Keratinocyte (primary cell): ENCODE measurements around the gene SUN5. TPM values are rescaled to one million over a fixed set of nuclear protein-coding genes. Genes with fewer than 3 reads are reported as not detected.

Source experiments
- DNase-seq: peaks from one replicate; pipeline ENCODE4 v3.0.0-alpha.2; 2011; ENCODE audit warnings: low read depth, missing footprints, low spot score
- FAIRE-seq: peaks from 2 replicates; lab custom pipeline; 2011; peaks lifted over from hg19 to GRCh38; lab: Jason Lieb, UNC
- H2AFZ ChIP-seq: 2 replicates; pipeline ENCODE4 v1.6.0; 2012; ENCODE audit warnings: low read length, control low read depth, inconsistent platforms; ENCODE audit not compliant: control insufficient read depth
- H3K27ac ChIP-seq: 2 replicates; pipeline ENCODE4 v1.5.1; 2011; ENCODE audit warnings: low read length; ENCODE audit not compliant: control insufficient read depth, insufficient read depth
- H3K27me3 ChIP-seq: 3 replicates; pipeline ENCODE4 v1.6.0; 2011; ENCODE audit warnings: low read length; ENCODE audit not compliant: control insufficient read depth, insufficient read depth; ENCODE audit errors: extremely low read depth
- H3K36me3 ChIP-seq, 2 experiments: 2 replicates in 1 of 2; 3 replicates in 1 of 2; pipeline ENCODE4 v1.5.1; 2011; ENCODE audit warnings: low read length in 2 of 2, mild to moderate bottlenecking in 1 of 2; ENCODE audit not compliant: control insufficient read depth in 2 of 2, insufficient read depth in 2 of 2; ENCODE audit errors: extremely low read depth in 1 of 2
- H3K4me1 ChIP-seq: 3 replicates; pipeline ENCODE4 v1.5.1; 2011; ENCODE audit warnings: low read length; ENCODE audit not compliant: control insufficient read depth, insufficient read depth; ENCODE audit errors: extremely low read depth
- H3K4me2 ChIP-seq: 3 replicates; pipeline ENCODE4 v1.6.0; 2011; ENCODE audit warnings: low read depth, low read length; ENCODE audit not compliant: control insufficient read depth, insufficient read depth; ENCODE audit errors: extremely low read depth
- H3K4me3 ChIP-seq, 3 experiments: fragments of 200-600 bp in 1 of 3; sonication (generic) in 1 of 3; 2 replicates in 2 of 3; 3 replicates in 1 of 3; pipeline ENCODE4 v1.5.1; 2011 to 2016; ENCODE audit warnings: low read length in 3 of 3, mild to moderate bottlenecking in 3 of 3, control low read depth in 2 of 3, inconsistent platforms in 1 of 3, low read depth in 1 of 3, mixed read lengths in 1 of 3, mixed run types in 1 of 3, moderate library complexity in 1 of 3; ENCODE audit not compliant: control insufficient read depth in 2 of 3, insufficient read depth in 2 of 3; ENCODE audit errors: extremely low read depth in 1 of 3
- H3K79me2 ChIP-seq: 2 replicates; pipeline ENCODE4 v1.6.0; 2012; ENCODE audit warnings: low read length; ENCODE audit not compliant: control insufficient read depth, insufficient read depth
- H3K9ac ChIP-seq: 3 replicates; pipeline ENCODE4 v1.6.0; 2011; ENCODE audit warnings: low read length; ENCODE audit not compliant: control insufficient read depth, insufficient read depth; ENCODE audit errors: extremely low read depth
- H3K9me1 ChIP-seq: 3 replicates; pipeline ENCODE4 v1.6.0; 2011; ENCODE audit warnings: low read length; ENCODE audit not compliant: control insufficient read depth, insufficient read depth; ENCODE audit errors: extremely low read depth
- H3K9me3 ChIP-seq: 2 replicates; pipeline ENCODE4 v1.5.1; 2012; ENCODE audit warnings: low read depth, low read length; ENCODE audit not compliant: control insufficient read depth
- H4K20me1 ChIP-seq: 3 replicates; pipeline ENCODE4 v1.6.0; 2011; ENCODE audit warnings: low read length; ENCODE audit not compliant: control insufficient read depth, insufficient read depth; ENCODE audit errors: extremely low read depth
- EZH2 ChIP-seq: IDR thresholded peaks from one replicate; pipeline ENCODE4 v1.6.1; 2012; ENCODE audit warnings: inconsistent platforms, mild to moderate bottlenecking, low read length, moderate library complexity
- dilution Hi-C: fragments of 300-500 bp; cut with MboI; formaldehyde crosslinking; loops from one replicate; pipeline ENCODE4 v1.7.0; 2020; ENCODE audit warnings: low sequenced_read_pairs; ENCODE audit not compliant: extremely low pct_ligation_motif_present
- polyA plus RNA-seq, 5 experiments: library from polyadenylated mRNA; depleted of rRNA in 3 of 5; stranded (reverse) in 3 of 5; stranded (forward) in 1 of 5; unstranded in 1 of 5; fragments of >200 nt; gene quantifications; 1 replicate in 1 of 5; 2 replicates in 3 of 5; 3 replicates in 1 of 5; pipeline versions ENCODE4 v1.2.1 to v1.2.3, GENCODE V29; 2011 to 2012; ENCODE audit warnings: missing spikeins in 2 of 5, low read depth in 1 of 5, low replicate concordance in 1 of 5
- TF ChIP-seq, protein P1 (sequence below), 3 experiments: IDR thresholded peaks in 1 of 3; conservative IDR thresholded peaks in 1 of 3; optimal IDR thresholded peaks in 1 of 3; 2 replicates in 2 of 3; 3 replicates in 1 of 3; pipeline versions ENCODE3 to v1.5.1; 2011; ENCODE audit warnings: low read length in 3 of 3, mild to moderate bottlenecking in 3 of 3, moderate library complexity in 2 of 3, control low read depth in 1 of 3, inconsistent platforms in 1 of 3; ENCODE audit not compliant: insufficient read depth in 2 of 3; ENCODE audit errors: extremely low read depth in 1 of 3

Gene SUN5
- polyA plus RNA-seq, 1 donor (not counting 4 experiments of a cell fraction or from before 2014, with no cell fraction given) = not detected

DNA sequence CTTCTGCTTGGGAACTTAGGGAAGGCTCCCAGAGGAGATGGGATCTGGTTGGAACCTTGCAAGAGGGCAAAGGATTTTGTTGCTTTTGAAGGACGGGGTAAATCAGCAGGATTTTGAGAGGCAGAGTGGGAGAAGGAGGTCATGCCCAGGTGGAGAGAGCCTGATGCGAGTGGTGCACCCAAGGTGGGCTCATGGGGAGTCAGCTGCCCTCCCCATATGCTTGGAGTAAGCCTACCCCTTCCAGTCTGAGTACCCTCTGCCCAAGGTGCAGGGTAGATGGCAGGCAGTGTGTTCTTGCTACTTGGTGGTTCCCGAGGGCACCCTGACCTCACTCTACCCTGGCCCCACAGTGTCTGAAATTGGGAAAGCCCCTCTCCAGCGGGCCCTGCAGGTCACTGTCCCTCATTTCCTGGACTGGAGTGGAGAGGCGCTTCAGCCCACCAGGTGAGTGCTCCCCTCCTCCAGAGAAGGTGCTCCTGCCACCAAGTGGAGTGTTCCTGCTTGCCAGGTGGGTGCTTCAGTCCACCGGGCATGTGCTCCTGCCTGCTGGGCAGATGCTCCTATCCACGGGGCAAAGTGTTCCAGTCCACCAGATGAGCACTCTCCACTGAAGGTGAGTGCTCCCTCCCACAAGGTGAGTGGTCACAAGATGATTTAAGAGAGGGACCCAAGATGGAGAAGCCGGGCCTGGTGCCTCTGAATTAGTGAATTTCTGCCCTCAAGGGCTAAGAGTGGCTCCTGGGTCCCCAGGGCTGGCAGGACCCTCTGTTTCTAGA lies 6.6 kb upstream of the SUN5 start:
- FAIRE-seq (no peak), DNase-seq (no peak)
- dilution Hi-C loops = no loop called here
- no peaks in the 10 kb centered on the region for H3K9me3 ChIP-seq
- no peaks in the 10 kb centered on the region for H4K20me1 ChIP-seq
- no peak overlapping the region for H3K4me3 ChIP-seq
- H3K36me3 ChIP-seq = no peaks in the 10 kb centered on the region
- no peak for TF ChIP-seq EZH2
- TF ChIP-seq, protein P1, sequence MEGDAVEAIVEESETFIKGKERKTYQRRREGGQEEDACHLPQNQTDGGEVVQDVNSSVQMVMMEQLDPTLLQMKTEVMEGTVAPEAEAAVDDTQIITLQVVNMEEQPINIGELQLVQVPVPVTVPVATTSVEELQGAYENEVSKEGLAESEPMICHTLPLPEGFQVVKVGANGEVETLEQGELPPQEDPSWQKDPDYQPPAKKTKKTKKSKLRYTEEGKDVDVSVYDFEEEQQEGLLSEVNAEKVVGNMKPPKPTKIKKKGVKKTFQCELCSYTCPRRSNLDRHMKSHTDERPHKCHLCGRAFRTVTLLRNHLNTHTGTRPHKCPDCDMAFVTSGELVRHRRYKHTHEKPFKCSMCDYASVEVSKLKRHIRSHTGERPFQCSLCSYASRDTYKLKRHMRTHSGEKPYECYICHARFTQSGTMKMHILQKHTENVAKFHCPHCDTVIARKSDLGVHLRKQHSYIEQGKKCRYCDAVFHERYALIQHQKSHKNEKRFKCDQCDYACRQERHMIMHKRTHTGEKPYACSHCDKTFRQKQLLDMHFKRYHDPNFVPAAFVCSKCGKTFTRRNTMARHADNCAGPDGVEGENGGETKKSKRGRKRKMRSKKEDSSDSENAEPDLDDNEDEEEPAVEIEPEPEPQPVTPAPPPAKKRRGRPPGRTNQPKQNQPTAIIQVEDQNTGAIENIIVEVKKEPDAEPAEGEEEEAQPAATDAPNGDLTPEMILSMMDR (optimal IDR thresholded peaks at IDR 0.05 in 1 of 3, IDR thresholded peaks at IDR 0.05 in 1 of 3, conservative IDR thresholded peaks at IDR 0.05 in 1 of 3; ENCODE audit: extremely low read depth in 1 of 3, insufficient read depth in 2 of 3, low read length in 3 of 3) = no peak
- H3K4me2 ChIP-seq = no peak overlapping the region
- peaks cover 3% of the 10 kb centered on the region for H3K27me3 ChIP-seq
- H3K9ac ChIP-seq = no peak overlapping the region
- no peak overlapping the region for H3K27ac ChIP-seq
- H3K9me1 ChIP-seq = no peaks in the 10 kb centered on the region
- no peaks in the 10 kb centered on the region for H3K4me1 ChIP-seq
- no peaks in the 10 kb centered on the region for H3K79me2 ChIP-seq
- H2AFZ ChIP-seq = no peak overlapping the region

DNA sequence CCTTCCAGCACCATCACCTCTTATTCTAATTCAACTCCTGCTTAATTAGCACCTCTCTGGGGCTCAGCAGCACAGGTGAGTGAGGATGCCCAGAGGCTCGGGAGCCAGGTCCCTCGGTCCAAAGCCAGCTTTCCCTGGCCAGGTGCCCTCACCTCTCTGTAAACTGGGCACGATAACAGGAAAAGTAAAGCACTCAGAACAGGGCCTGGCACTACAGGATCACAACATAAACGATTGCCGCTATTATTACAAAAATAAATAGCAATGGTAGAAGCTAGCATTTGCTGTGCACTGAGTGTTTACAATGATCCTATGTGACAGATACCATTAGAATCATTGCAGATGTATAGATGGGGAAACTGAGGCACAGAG lies 5.9 kb upstream of the SUN5 start:
- Histone ChIP-seq H4K20me1 (no peaks in the 10 kb centered on the region), H3K9me1 (no peaks in the 10 kb centered on the region), H3K9me3 (no peaks in the 10 kb centered on the region), H3K4me2 (no peak overlapping the region), H3K27me3 (peaks cover 3% of the 10 kb centered on the region), H3K36me3 (no peaks in the 10 kb centered on the region), H2AFZ (no peak overlapping the region), H3K27ac (no peak overlapping the region), H3K4me1 (no peaks in the 10 kb centered on the region), H3K9ac (no peak overlapping the region), H3K4me3 (no peak overlapping the region), H3K79me2 (no peaks in the 10 kb centered on the region)
- no peak for FAIRE-seq
- dilution Hi-C loops = no loop called here
- no peak for DNase-seq
- TF ChIP-seq EZH2 = no peak
